GM23248 (cell line): Measurements from ENCODE around the gene CELA2B. TPM values are rescaled to one million over a fixed set of nuclear protein-coding genes. Genes with fewer than 3 reads are reported as not detected.

Source experiments
- DNase-seq: peaks from one replicate; pipeline ENCODE4 v3.0.0-alpha.2; 2015
- H2AFZ ChIP-seq: fragments of 200-600 bp; sonication (generic); 2 replicates; pipeline ENCODE4 v1.6.1; 2016; ENCODE audit warnings: antibody characterized with exemption
- H3F3A ChIP-seq: fragments of 200-600 bp; sonication (generic); 2 replicates; pipeline ENCODE4 v1.6.1; 2016; ENCODE audit warnings: mild to moderate bottlenecking, antibody characterized with exemption, mixed run types; ENCODE audit not compliant: insufficient read depth
- H3K27ac ChIP-seq: fragments of 200-600 bp; sonication (generic); 2 replicates; pipeline ENCODE4 v1.5.1; 2016; ENCODE audit warnings: mild to moderate bottlenecking
- H3K27me3 ChIP-seq: fragments of 200-600 bp; sonication (generic); replicated peaks from 2 replicates; pipeline ENCODE4 v1.6.1; 2016; ENCODE audit warnings: mild to moderate bottlenecking; ENCODE audit not compliant: insufficient read depth
- H3K36me3 ChIP-seq: fragments of 200-600 bp; sonication (generic); 2 replicates; pipeline ENCODE4 v1.6.1; 2016; ENCODE audit warnings: low read depth, mild to moderate bottlenecking
- H3K4me1 ChIP-seq: fragments of 200-600 bp; sonication (generic); 2 replicates; pipeline ENCODE4 v1.6.1; 2016; ENCODE audit warnings: mild to moderate bottlenecking; ENCODE audit not compliant: insufficient read depth
- H3K4me2 ChIP-seq: fragments of 200-600 bp; sonication (generic); one replicate; pipeline ENCODE4 v1.6.1; 2016; ENCODE audit warnings: mild to moderate bottlenecking; ENCODE audit not compliant: unreplicated experiment
- H3K4me3 ChIP-seq: fragments of 200-600 bp; sonication (generic); 2 replicates; pipeline ENCODE4 v1.5.1; 2016; ENCODE audit warnings: mild to moderate bottlenecking
- H3K79me2 ChIP-seq: fragments of 200-600 bp; sonication (generic); 2 replicates; pipeline ENCODE4 v1.6.1; 2016; ENCODE audit warnings: mild to moderate bottlenecking; ENCODE audit not compliant: insufficient read depth
- H3K9ac ChIP-seq: fragments of 200-600 bp; sonication (generic); 2 replicates; pipeline ENCODE4 v1.6.1; 2016; ENCODE audit warnings: mild to moderate bottlenecking
- H3K9me2 ChIP-seq: fragments of 200-600 bp; sonication (generic); 2 replicates; pipeline ENCODE4 v1.6.1; 2016; ENCODE audit warnings: mixed run types, mild to moderate bottlenecking, moderate library complexity; ENCODE audit not compliant: insufficient read depth
- H3K9me3 ChIP-seq: fragments of 200-600 bp; sonication (generic); one replicate; pipeline ENCODE4 v1.6.1; 2017; ENCODE audit warnings: low read depth
- H4K20me1 ChIP-seq: fragments of 200-600 bp; sonication (generic); 2 replicates; pipeline ENCODE4 v1.6.0; 2016; ENCODE audit not compliant: insufficient read depth
- EZH2 ChIP-seq: fragments of 200-600 bp; sonication (generic); IDR thresholded peaks from 2 replicates; pipeline ENCODE4 v1.6.1; 2018; ENCODE audit warnings: antibody characterized with exemption, mild to moderate bottlenecking; ENCODE audit not compliant: insufficient read depth, poor library complexity, severe bottlenecking
- EZH2phosphoT487 ChIP-seq: fragments of 200-600 bp; sonication (generic); IDR thresholded peaks from 2 replicates; pipeline ENCODE4 v1.6.1; 2018; ENCODE audit warnings: antibody characterized with exemption, moderate library complexity, mild to moderate bottlenecking, low read depth; ENCODE audit not compliant: insufficient read depth
- WGBS, 2 experiments: methylation state at CpG; one replicate each; pipeline ENCODE4 v1.1.6; 2015 to 2017; ENCODE audit warnings: low lambda C conversion rate in 2 of 2, low coverage in 1 of 2; ENCODE audit errors: missing lambda C conversion rate in 2 of 2; 5-methylcytosine and 5-hydroxymethylcytosine counted together
- in situ Hi-C: fragments of 300-500 bp; cut with MboI; formaldehyde crosslinking; loops from 2 replicates; pipeline ENCODE4 v1.15.0; 2020
- polyA plus RNA-seq: library from polyadenylated mRNA; unstranded; fragments of >200 nt; fragmentation: Nextera tagmentation; extraction: Ambion mirVana; gene quantifications from 2 replicates; pipeline ENCODE4 v1.2.1, GENCODE V29; 2016
- total RNA-seq: library from RNA; depleted of rRNA; stranded (reverse); fragments of >200 nt; shearing (Covaris generic); gene quantifications from 2 replicates; pipeline ENCODE4 v1.2.3, GENCODE V29; 2014

CELA2B gene
- total and polyA plus RNA-seq, 2 experiments from 2014 or later, result not detected

GRCh38 chr1:15500184-15501178 lies 24.6 kb downstream of the CELA2B start:
- H3K9ac ChIP-seq, result no peak overlapping the region
- TF ChIP-seq EZH2phosphoT487, result no peak
- no peak for TF ChIP-seq EZH2
- no peak overlapping the region for H3K27ac ChIP-seq
- H3K27me3 ChIP-seq, result no peaks in the 10 kb centered on the region
- H3K79me2 ChIP-seq, result no peaks in the 10 kb centered on the region
- in situ Hi-C loops, result no loop called here
- H3F3A ChIP-seq, result no peaks in the 10 kb centered on the region
- DNase-seq, result no peak
- H3K4me1 ChIP-seq, result no peaks in the 10 kb centered on the region
- no peak overlapping the region for H3K4me2 ChIP-seq
- no peaks in the 10 kb centered on the region for H3K9me2 ChIP-seq
- no peaks in the 10 kb centered on the region for H4K20me1 ChIP-seq
- WGBS, 2 experiments, result 75% methylated on average over 17 to 19 of the region's 19 CpGs
- H3K4me3 ChIP-seq, result no peak overlapping the region
- no peaks in the 10 kb centered on the region for H3K9me3 ChIP-seq
- H3K36me3 ChIP-seq, result no peaks in the 10 kb centered on the region
- H2AFZ ChIP-seq, result no peak overlapping the region

GRCh38 chr1:15501208-15502032 lies 25.5 kb downstream of the CELA2B start:
- Histone ChIP-seq H3F3A (no peaks in the 10 kb centered on the region), H3K9me3 (no peaks in the 10 kb centered on the region), H3K9ac (no peak overlapping the region), H3K9me2 (no peaks in the 10 kb centered on the region), H3K4me1 (no peaks in the 10 kb centered on the region), H3K79me2 (no peaks in the 10 kb centered on the region), H3K36me3 (no peaks in the 10 kb centered on the region), H3K27ac (no peak overlapping the region), H3K4me3 (no peak overlapping the region), H4K20me1 (no peaks in the 10 kb centered on the region), H3K4me2 (no peak overlapping the region), H2AFZ (no peak overlapping the region), H3K27me3 (no peaks in the 10 kb centered on the region)
- in situ Hi-C loops, result no loop called here
- WGBS, 2 experiments, result 62 to 63% methylated on average over 17 of the region's 17 CpGs
- peak; percentile 80 for DNase-seq
- no peak for TF ChIP-seq EZH2phosphoT487
- TF ChIP-seq EZH2, result no peak

GRCh38 chr1:15504436-15504835 lies 28.5 kb downstream of the CELA2B start:
- Histone ChIP-seq H3K4me2 (no peak overlapping the region), H3K27ac (no peak overlapping the region), H3K4me3 (no peak overlapping the region), H3F3A (no peaks in the 10 kb centered on the region), H3K27me3 (no peaks in the 10 kb centered on the region), H3K36me3 (no peaks in the 10 kb centered on the region), H2AFZ (no peak overlapping the region), H3K9ac (no peak overlapping the region), H3K9me2 (no peaks in the 10 kb centered on the region), H3K79me2 (no peaks in the 10 kb centered on the region), H3K4me1 (no peaks in the 10 kb centered on the region), H3K9me3 (no peaks in the 10 kb centered on the region), H4K20me1 (no peaks in the 10 kb centered on the region)
- no peak for TF ChIP-seq EZH2
- no peak for TF ChIP-seq EZH2phosphoT487
- DNase-seq, result no peak
- 74 to 88% methylated on average over 4 of the region's 4 CpGs for WGBS, 2 experiments
- in situ Hi-C loops, result no loop called here

GRCh38 chr1:15506831-15507230 lies 30.9 kb downstream of the CELA2B start:
- in situ Hi-C loops, result no loop called here
- Histone ChIP-seq H3K9ac (no peak overlapping the region), H4K20me1 (no peaks in the 10 kb centered on the region), H3K9me2 (no peaks in the 10 kb centered on the region), H2AFZ (no peak overlapping the region), H3K27me3 (no peaks in the 10 kb centered on the region), H3K36me3 (no peaks in the 10 kb centered on the region), H3K27ac (no peak overlapping the region), H3K79me2 (no peaks in the 10 kb centered on the region), H3K4me1 (no peaks in the 10 kb centered on the region), H3K9me3 (no peaks in the 10 kb centered on the region), H3K4me2 (no peak overlapping the region), H3K4me3 (no peak overlapping the region), H3F3A (no peaks in the 10 kb centered on the region)
- TF ChIP-seq EZH2phosphoT487 (no peak), EZH2 (no peak)
- WGBS, 2 experiments, result 95 to 96% methylated on average over 17 of the region's 17 CpGs
- DNase-seq, result no peak
